Stimulated activated CD8-positive, alpha-beta memory T cell treated with anti-CD3 and anti-CD28 coated beads, Interleukin-4, amount 100 ng/mL, for 4 hours (primary cell): ENCODE data around the gene TTI1.
"Not testable (repeated sequence)": the region's sequence is repeated elsewhere in the genome, so short reads cannot be mapped to it uniquely, and the experiment has no call there.

ENCODE experiments used
- DNase-seq, 2 donors: peaks; one replicate each; pipeline ENCODE4 v3.0.0-alpha.2; 2020; ENCODE audit warnings: low read depth in 2 of 2, low spot score in 1 of 2

Gene TTI1

GRCh38 chr20:37970856-37971245 lies 62.4 kb downstream of the TTI1 start:
- no peak for DNase-seq

DNA sequence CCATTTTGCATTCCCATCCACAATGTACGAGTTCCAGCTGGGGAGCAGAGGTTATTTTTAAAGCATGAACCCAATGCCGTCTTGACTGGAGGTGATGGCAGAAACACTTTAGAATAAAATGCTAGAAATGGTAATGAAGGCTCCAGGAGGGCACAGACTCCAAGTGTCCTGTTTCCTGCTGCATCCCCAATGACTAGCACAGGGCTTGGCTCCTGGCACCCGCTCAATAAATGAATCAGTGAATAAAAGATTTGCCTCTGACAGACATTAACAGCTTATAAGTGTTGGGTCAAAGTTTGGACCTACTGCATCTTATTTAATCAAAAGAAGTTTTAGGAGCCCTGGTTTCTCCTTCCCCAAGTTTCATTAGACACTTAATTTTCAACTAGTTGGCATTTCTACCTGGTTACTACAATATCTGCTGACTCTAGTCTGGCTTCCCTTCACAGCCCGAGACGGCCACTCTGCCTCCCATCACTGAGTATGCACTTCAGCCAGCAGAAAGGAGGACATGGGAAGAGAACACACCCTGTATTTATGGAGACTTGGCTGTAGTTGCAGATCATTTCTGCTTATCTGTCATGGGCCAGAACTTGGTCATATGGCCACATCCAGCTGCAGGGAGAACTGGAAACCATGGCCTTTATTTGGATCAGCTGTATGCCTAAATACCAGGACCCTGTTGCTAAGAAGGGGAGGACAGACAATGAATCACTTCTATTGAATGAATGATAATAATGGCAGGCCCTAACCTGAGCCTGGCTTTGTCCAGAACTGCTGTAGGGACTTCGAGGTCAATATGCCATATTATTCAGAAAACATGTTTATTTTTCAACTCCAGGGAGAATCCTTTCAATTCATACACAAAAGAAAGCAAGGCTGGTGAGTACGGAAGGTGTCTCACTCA lies 63.1 kb downstream of the TTI1 start:
- DNase-seq, result no peak

DNA sequence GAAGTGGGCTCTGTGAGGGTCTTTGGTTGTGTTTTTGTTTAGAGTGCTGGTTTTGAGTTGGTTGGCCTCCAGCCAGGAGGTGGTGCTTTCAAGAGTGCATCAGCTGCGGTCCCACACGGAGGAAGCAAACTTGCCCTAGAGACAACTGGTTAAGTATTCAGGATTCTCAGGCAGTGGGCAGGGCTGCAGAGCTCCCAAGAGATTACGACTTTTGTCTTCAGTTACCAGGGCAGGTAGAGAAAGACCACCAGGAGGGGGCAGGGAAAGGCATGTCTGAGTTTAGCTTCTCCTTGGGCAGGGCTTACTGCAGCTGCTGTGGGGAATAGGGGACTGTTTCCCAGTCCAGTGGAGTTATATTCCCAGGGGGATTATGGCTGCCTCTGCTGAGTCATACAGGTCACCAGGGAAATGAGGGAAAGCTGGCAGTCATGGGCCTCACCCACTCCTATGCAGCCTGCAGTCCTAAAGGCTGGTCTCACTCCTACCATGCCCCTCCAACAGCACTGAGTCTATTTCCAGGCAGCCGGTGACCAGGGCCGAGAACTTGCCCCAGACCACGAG lies 64.3 kb downstream of the TTI1 start:
- DNase-seq, result no peak

GRCh38 chr20:37963483-37963882 lies 69.8 kb downstream of the TTI1 start:
- DNase-seq, result not testable (repeated sequence)

DNA sequence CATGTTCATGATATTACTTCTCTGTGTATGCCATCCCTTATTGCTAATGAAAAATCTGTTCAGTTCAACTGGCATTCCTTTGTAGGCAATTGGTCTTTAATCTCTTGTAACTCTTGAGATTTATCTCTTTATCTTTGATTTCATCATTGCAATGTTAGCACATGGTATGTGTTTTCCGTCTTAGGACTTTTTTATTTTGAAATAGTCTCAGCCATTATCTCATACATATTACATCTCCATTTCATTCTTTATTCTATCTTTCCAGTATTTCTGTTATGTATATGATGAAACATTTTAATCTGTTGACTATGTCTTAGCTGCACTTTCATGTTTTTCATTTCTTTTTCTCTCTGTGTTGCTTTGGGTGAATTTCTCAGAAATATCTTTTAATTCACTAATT lies 72.2 kb downstream of the TTI1 start:
- DNase-seq, result no peak

- DNase-seq, result no peak
Measured at GRCh38 chr20:37958856-37959520, 74.3 kb downstream of the TTI1 start.

- no peak for DNase-seq
Measured at GRCh38 chr20:37956107-37956585, 77.1 kb downstream of the TTI1 start.

GRCh38 chr20:37955511-37955910 lies 77.7 kb downstream of the TTI1 start:
- DNase-seq, result no peak

- DNase-seq, result no peak
Measured at GRCh38 chr20:37954626-37955025, 78.6 kb downstream of the TTI1 start.

- no peak for DNase-seq
Measured at GRCh38 chr20:37954190-37954589, 79.1 kb downstream of the TTI1 start.

DNA sequence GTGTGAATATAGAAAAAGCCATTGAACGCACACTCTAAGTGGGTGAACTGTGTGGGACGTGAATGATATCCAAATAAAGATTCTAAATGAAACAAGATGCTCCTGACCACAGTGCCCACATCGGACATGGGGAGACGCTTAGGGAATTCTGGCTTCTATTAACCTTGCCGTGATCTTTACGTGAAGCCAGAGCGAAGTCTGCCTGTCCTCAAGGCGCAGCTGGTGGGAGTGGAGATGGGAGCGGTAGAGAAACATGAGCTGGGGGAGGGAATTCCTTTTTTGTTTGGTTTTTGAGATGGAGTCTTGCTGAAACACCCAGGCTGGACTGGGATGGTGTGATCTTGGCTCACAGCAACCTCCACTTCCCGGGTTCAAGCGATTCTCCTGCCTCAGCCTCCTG lies 84.3 kb downstream of the TTI1 start:
- no peak for DNase-seq

- no peak for DNase-seq
Measured at GRCh38 chr20:37947943-37948342, 85.3 kb downstream of the TTI1 start.

GRCh38 chr20:37946946-37947345 lies 86.3 kb downstream of the TTI1 start:
- DNase-seq, result no peak

GRCh38 chr20:37945091-37945547 lies 88.1 kb downstream of the TTI1 start:
- no peak for DNase-seq

DNA sequence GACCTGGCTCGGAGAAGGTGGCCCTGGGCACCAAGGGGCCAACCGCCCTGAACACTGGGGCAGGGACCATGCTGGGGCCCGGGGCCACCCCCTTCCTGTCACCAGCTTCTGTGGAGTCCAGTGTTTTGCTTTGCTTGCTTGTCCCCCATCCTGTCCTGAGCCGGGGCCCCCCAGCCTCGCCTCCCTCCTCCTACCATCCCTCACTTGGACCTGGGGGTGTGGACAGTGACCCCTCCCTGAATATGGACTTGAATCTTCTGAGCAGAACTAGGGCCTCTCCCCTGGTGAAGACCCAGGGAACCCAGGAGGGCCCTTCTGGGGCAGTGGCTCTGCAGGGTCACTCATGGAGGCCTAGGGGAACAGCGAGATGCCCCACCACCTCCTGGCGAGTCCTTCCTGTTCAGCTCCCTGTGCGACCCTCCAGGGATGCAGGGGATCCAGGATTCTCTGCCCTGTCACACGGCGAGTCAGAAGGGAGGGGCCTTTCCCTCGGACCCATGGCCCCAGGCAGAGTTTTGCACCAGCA lies 88.7 kb downstream of the TTI1 start:
- no peak for DNase-seq

GRCh38 chr20:37943501-37944455 lies 89.5 kb downstream of the TTI1 start:
- no peak for DNase-seq

GRCh38 chr20:37943033-37943432 lies 90.2 kb downstream of the TTI1 start:
- DNase-seq, result no peak

DNA sequence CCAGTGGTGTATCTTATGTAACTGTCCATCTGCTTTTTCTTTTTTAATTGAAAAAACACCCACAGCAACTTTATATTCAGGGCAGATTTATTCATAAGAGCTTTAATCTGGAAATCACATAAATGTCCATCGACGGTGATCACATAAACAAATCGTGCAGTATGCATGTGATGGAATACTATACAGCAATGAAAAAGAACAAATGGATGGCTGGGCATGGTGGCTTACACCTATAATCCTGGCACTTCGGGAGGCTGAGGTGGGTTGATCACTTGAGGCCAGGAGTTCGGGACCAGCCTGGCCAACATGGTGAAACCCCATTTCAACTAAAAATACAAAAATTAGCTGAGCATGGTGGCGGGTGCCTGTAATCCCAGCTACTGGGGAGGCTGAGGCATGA lies 91.3 kb downstream of the TTI1 start:
- DNase-seq, result no peak

- no peak for DNase-seq
Measured at GRCh38 chr20:37941332-37941731, 91.9 kb downstream of the TTI1 start.

GRCh38 chr20:37940858-37941257 lies 92.4 kb downstream of the TTI1 start:
- no peak for DNase-seq
